Measurements from ENCODE around the gene TMCC2.

The TMCC2 gene

DNA sequence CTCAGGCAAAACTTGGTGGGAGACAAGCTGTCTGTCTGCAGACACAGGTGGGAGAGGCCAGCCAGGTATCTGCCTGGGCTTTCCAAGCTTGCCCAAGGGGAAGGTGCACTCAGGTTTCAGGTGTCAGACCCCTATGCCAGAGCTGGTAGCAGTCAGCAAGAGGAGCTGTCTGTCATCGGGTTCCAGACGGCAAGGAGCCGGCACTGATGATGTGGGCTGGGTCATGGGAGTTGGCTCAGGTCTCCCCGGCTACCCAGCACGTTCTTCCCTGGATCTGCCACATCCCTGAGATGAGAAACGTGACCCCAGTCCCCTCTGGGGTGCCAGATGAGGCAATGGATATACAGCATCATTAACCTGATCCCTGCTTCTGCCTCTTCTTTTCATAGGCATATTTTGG is 23.0 kb downstream of the TMCC2 start:
- Mint-ChIP-seq H3K4me1 (ENCODE audit: low read depth) (peaks cover 95% of the 10 kb centered on the region), H3K27ac (peak overlapping the region; percentile 24)
- intact Hi-C loops (cut with micrococcal nuclease), result no loop called here

GRCh38 chr1:205251576-205251975 is 23.8 kb downstream of the TMCC2 start:
- H3K27ac Mint-ChIP-seq, result peak overlapping the region; percentile 24
- H3K4me1 Mint-ChIP-seq (ENCODE audit: low read depth), result peaks cover 96% of the 10 kb centered on the region

More for the DNA sequence above, 23.0 kb downstream of the TMCC2 start:
- Mint-ChIP-seq H3K27me3 (no peaks in the 10 kb centered on the region), H3K9me3 (no peaks in the 10 kb centered on the region), H3K4me3 (no peak overlapping the region), H3K36me3 (ENCODE audit: low read depth) (peaks cover 64% of the 10 kb centered on the region)

DNA sequence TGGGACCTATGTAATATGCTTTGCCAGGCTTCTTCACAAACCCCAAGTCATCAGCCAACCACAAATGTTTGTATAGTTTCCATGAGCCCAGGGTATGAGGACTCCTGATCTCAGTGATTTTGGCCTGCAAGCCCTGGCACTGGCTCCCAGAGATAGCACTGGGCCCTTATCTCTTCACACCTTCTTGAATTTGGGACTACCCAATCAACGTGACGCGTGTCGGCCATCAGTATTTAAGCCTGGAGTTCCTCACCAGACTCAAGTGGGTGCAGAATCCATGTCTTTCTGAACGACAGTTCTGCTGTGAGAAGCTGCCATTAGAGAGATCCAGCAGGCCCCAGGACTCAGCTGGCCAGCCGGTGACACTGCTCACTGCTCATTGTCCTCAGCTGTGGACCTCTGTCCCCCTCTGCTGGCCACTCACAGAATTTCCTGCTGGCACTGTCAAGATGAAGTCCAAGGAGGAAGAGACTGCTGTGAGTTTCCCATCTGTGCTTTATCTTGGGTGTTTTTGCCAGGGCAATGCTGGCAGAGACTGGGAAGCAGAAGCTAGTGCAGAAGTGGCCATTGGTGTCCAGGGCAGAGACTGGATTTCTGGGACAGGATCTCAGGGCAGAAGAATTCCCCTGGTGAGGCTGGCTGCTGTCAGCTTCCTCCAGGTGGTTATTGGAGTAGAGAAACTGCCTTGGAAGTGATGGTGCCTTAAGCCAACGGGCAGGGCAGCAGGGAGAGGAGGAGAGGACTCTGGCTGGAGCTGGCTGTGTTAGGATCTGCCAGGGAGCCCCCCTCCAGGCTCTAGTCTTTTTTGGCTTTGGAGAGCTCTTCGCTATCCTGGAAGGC is 28.4 kb downstream of the TMCC2 start:
- Mint-ChIP-seq H3K36me3 (ENCODE audit: low read depth) (peaks cover 68% of the 10 kb centered on the region), H3K27me3 (peaks cover 6% of the 10 kb centered on the region), H3K27ac (peak overlapping the region; percentile 65), H3K4me1 (ENCODE audit: low read depth) (peaks cover 95% of the 10 kb centered on the region), H3K9me3 (no peaks in the 10 kb centered on the region), H3K4me3 (no peak overlapping the region)
- intact Hi-C loops (cut with micrococcal nuclease), result loop anchor here (1.0 to 5.0 kb wide), 3 partner anchors 27 to 134 kb away; partner anchors contain the start of genes DSTYK and RBBP5

More at GRCh38 chr1:205251576-205251975, 23.8 kb downstream of the TMCC2 start:
- intact Hi-C loops (cut with micrococcal nuclease), result no loop called here
- no peaks in the 10 kb centered on the region for H3K9me3 Mint-ChIP-seq
- H3K36me3 Mint-ChIP-seq (ENCODE audit: low read depth), result peaks cover 72% of the 10 kb centered on the region
- H3K27me3 Mint-ChIP-seq, result no peaks in the 10 kb centered on the region
- H3K4me3 Mint-ChIP-seq, result no peak overlapping the region

- Mint-ChIP-seq H3K4me1 (ENCODE audit: low read depth) (peaks cover 93% of the 10 kb centered on the region), H3K4me3 (no peak overlapping the region), H3K9me3 (no peaks in the 10 kb centered on the region), H3K27ac (peak overlapping the region; percentile 61), H3K27me3 (peaks cover 11% of the 10 kb centered on the region), H3K36me3 (ENCODE audit: low read depth) (peaks cover 71% of the 10 kb centered on the region)
- intact Hi-C loops (cut with micrococcal nuclease), result loop anchor here (1.0 to 5.0 kb wide), 3 partner anchors 28 to 135 kb away; partner anchors contain the start of genes DSTYK and RBBP5
Observed at GRCh38 chr1:205256951-205257625, 29.3 kb downstream of the TMCC2 start.

- H3K4me1 Mint-ChIP-seq (ENCODE audit: low read depth), result peaks cover 94% of the 10 kb centered on the region
- peaks cover 18% of the 10 kb centered on the region for H3K27me3 Mint-ChIP-seq
- peaks cover 70% of the 10 kb centered on the region for H3K36me3 Mint-ChIP-seq (ENCODE audit: low read depth)
- intact Hi-C loops (cut with micrococcal nuclease), result loop anchor here (5.0 kb wide), 2 partner anchors 45 to 135 kb away; partner anchors contain the start of genes DSTYK and RBBP5
- H3K27ac Mint-ChIP-seq, result peak overlapping the region; percentile 61
- no peak overlapping the region for H3K4me3 Mint-ChIP-seq
- H3K9me3 Mint-ChIP-seq, result no peaks in the 10 kb centered on the region
Observed at GRCh38 chr1:205257735-205258134, 30.0 kb downstream of the TMCC2 start.

DNA sequence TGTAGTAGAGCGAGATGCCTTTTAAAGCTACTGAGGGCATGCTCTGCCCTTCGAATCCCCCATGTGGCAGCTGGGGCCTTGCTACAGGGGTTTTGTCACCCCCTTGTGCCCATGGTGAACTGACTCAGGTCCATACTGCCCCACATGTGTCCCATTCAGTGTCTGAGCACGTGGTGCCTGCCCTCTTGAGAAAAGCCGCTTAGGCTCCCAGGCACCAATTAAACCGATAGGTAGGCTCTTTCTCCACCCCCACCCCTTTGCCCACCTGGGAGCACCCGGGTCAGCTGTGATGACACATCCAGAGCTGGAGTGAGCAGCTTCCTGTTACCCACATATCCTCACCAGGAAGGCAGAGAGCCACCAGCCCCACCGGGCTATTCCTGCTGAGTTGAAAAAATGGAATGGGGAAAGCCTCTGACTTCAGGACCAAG is 30.5 kb downstream of the TMCC2 start:
- peak overlapping the region; percentile 61 for H3K27ac Mint-ChIP-seq
- peaks cover 94% of the 10 kb centered on the region for H3K4me1 Mint-ChIP-seq (ENCODE audit: low read depth)
- no peaks in the 10 kb centered on the region for H3K9me3 Mint-ChIP-seq
- peaks cover 65% of the 10 kb centered on the region for H3K36me3 Mint-ChIP-seq (ENCODE audit: low read depth)
- peaks cover 23% of the 10 kb centered on the region for H3K27me3 Mint-ChIP-seq
- intact Hi-C loops (cut with micrococcal nuclease), result loop anchor here (5.0 kb wide), 2 partner anchors 46 to 136 kb away; partner anchors contain the start of genes DSTYK and RBBP5
- no peak overlapping the region for H3K4me3 Mint-ChIP-seq

- Mint-ChIP-seq H3K4me1 (ENCODE audit: low read depth) (peaks cover 94% of the 10 kb centered on the region), H3K9me3 (no peaks in the 10 kb centered on the region), H3K27ac (peak overlapping the region; percentile 61), H3K4me3 (no peak overlapping the region), H3K27me3 (peaks cover 23% of the 10 kb centered on the region), H3K36me3 (ENCODE audit: low read depth) (peaks cover 62% of the 10 kb centered on the region)
- intact Hi-C loops (cut with micrococcal nuclease), result loop anchor here (5.0 kb wide), 2 partner anchors 46 to 136 kb away; partner anchors contain the start of genes DSTYK and RBBP5
Observed at GRCh38 chr1:205258719-205259118, 31.0 kb downstream of the TMCC2 start.

GRCh38 chr1:205259324-205259832 is 31.6 kb downstream of the TMCC2 start:
- intact Hi-C loops (cut with micrococcal nuclease), result loop anchor here (5.0 kb wide), 2 partner anchors 47 to 137 kb away; partner anchors contain the start of genes DSTYK and RBBP5
- H3K4me1 Mint-ChIP-seq (ENCODE audit: low read depth), result peaks cover 87% of the 10 kb centered on the region
- H3K4me3 Mint-ChIP-seq, result no peak overlapping the region

GRCh38 chr1:205259998-205260397 is 32.3 kb downstream of the TMCC2 start:
- H3K4me3 Mint-ChIP-seq, result no peak overlapping the region
- H3K27ac Mint-ChIP-seq, result peak overlapping the region; percentile 61
- H3K4me1 Mint-ChIP-seq (ENCODE audit: low read depth), result peaks cover 81% of the 10 kb centered on the region
- intact Hi-C loops (cut with micrococcal nuclease), result loop anchor here (5.0 kb wide), 2 partner anchors 48 to 138 kb away; partner anchors contain the start of genes DSTYK and RBBP5
- no peaks in the 10 kb centered on the region for H3K9me3 Mint-ChIP-seq
- H3K36me3 Mint-ChIP-seq (ENCODE audit: low read depth), result peaks cover 58% of the 10 kb centered on the region
- peaks cover 23% of the 10 kb centered on the region for H3K27me3 Mint-ChIP-seq

More at GRCh38 chr1:205259324-205259832, 31.6 kb downstream of the TMCC2 start:
- H3K36me3 Mint-ChIP-seq (ENCODE audit: low read depth), result peaks cover 58% of the 10 kb centered on the region
- no peaks in the 10 kb centered on the region for H3K9me3 Mint-ChIP-seq
- H3K27ac Mint-ChIP-seq, result peak overlapping the region; percentile 61
- H3K27me3 Mint-ChIP-seq, result peaks cover 23% of the 10 kb centered on the region

- H3K4me3 Mint-ChIP-seq, result no peak overlapping the region
- H3K27ac Mint-ChIP-seq, result no peak overlapping the region
- intact Hi-C loops (cut with micrococcal nuclease), result no loop called here
- H3K36me3 Mint-ChIP-seq (ENCODE audit: low read depth), result peaks cover 51% of the 10 kb centered on the region
- no peaks in the 10 kb centered on the region for H3K9me3 Mint-ChIP-seq
- H3K27me3 Mint-ChIP-seq, result peaks cover 23% of the 10 kb centered on the region
- H3K4me1 Mint-ChIP-seq (ENCODE audit: low read depth), result peaks cover 70% of the 10 kb centered on the region
Observed at GRCh38 chr1:205260948-205261732, 33.4 kb downstream of the TMCC2 start.

GRCh38 chr1:205261946-205262691 is 34.4 kb downstream of the TMCC2 start:
- H3K27ac Mint-ChIP-seq, result peak overlapping the region; percentile 44
- no peaks in the 10 kb centered on the region for H3K9me3 Mint-ChIP-seq
- peaks cover 69% of the 10 kb centered on the region for H3K4me1 Mint-ChIP-seq (ENCODE audit: low read depth)
- intact Hi-C loops (cut with micrococcal nuclease), result no loop called here
- no peak overlapping the region for H3K4me3 Mint-ChIP-seq
- peaks cover 23% of the 10 kb centered on the region for H3K27me3 Mint-ChIP-seq
- peaks cover 42% of the 10 kb centered on the region for H3K36me3 Mint-ChIP-seq (ENCODE audit: low read depth)

GRCh38 chr1:205262731-205263171 is 35.0 kb downstream of the TMCC2 start:
- H3K36me3 Mint-ChIP-seq (ENCODE audit: low read depth), result peaks cover 40% of the 10 kb centered on the region
- intact Hi-C loops (cut with micrococcal nuclease), result no loop called here

More at GRCh38 chr1:205262731-205263171, 35.0 kb downstream of the TMCC2 start:
- Mint-ChIP-seq H3K27me3 (peaks cover 22% of the 10 kb centered on the region), H3K4me1 (ENCODE audit: low read depth) (peaks cover 70% of the 10 kb centered on the region), H3K27ac (peak overlapping the region; percentile 44), H3K4me3 (no peak overlapping the region), H3K9me3 (no peaks in the 10 kb centered on the region)

Data from dendritic cell treated with granulocyte-macrophage colony-stimulating factor and Interleukin-4, amounts not matched to agents 40 ng/mL and 50 ng/mL, for 4 days (primary cell).